GM19328 (cell line): ENCODE measurements around the gene DENND4C.
"Not testable (repeated sequence)": the region's sequence is repeated elsewhere in the genome, so short reads cannot be mapped to it uniquely, and the experiment has no call there.

Experiments
- ATAC-seq: cut with Tn5 transposase; IDR thresholded peaks from one replicate; pipeline ENCODE4 v1.9.1; 2021; ENCODE audit warnings: mild to moderate bottlenecking, moderate library complexity; ENCODE audit not compliant: unreplicated experiment

Gene DENND4C

GRCh38 chr9:19369107-19369506 is 138.6 kb downstream of the DENND4C start:
- ATAC-seq: no peak

DNA sequence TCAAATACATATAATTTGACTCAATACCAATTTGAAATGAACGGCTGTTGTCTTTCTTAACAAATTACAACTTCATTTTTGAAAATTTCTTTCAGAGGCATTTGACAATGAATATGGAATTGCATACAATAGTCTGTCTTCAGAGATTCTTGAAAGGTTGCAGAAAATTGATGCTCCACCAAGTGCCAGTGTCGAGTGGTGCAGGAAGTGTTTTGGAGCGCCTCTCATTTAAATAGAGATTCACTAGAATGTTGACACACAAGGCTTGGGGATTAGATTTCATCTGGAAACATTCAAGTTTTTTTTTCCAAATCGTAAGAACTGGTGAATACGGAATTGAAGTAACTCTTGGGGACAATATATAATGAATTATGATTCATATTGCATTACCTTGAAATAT is 141.4 kb downstream of the DENND4C start:
- ATAC-seq: no peak

GRCh38 chr9:19372567-19372966 is 142.1 kb downstream of the DENND4C start:
- ATAC-seq: no peak

DNA sequence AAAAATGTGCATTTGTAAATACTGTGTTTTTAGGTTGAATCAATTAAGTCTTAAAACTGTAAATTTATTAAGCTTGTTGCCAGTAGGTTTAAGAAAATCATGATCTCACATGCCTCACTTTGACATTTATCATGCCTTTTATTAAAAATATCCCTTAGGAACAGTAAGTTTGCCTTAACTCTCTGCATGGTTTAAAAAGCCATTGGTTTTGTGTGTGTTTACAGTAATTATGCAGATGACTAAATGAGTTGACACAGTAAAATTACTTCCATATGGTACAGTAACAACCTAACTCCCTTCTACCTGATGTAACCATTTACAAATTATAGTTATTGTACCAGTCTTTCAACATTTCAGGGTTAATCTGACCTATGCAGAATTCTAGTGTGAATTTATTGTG is 143.0 kb downstream of the DENND4C start:
- no peak for ATAC-seq

GRCh38 chr9:19375538-19375937 is 145.0 kb downstream of the DENND4C start:
- no peak for ATAC-seq

DNA sequence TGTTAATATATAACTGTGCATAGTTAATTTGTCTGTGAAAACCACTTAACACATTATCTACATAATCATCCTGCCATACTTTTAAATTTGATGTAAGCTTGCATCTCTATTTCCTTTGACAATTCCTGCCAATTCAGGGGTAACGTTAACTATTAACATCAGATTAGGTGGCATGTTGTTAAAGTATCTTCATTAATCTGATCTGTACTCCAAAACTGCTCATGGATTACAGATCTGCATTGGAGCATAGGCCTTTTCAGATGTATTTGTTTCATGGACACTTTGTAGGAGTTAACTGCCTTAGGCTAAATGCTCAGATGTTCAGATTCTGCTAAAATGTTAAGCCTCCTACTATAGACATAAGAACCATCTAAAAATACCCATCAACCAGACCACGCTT is 146.4 kb downstream of the DENND4C start:
- ATAC-seq: no peak

- ATAC-seq: no peak
Observed at GRCh38 chr9:19378164-19378563, 147.7 kb downstream of the DENND4C start.

DNA sequence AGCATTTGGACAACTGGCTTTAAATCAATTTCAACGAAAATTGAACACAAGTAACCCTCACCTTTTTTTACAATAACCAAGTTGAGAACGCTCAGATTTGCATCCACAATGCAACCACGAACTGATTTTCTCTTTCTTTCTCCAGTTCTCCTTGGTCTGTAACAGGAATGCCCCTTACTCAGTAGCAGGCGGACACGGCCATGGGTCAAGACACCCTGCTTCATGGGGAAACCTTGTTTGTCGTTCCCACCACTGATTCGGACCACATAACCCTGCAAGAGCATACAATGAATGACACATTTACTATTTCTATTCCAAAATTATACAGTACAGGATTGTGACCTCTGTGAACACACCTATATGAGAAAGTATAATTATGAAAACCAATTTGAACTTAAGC is 148.2 kb downstream of the DENND4C start:
- no peak for ATAC-seq

DNA sequence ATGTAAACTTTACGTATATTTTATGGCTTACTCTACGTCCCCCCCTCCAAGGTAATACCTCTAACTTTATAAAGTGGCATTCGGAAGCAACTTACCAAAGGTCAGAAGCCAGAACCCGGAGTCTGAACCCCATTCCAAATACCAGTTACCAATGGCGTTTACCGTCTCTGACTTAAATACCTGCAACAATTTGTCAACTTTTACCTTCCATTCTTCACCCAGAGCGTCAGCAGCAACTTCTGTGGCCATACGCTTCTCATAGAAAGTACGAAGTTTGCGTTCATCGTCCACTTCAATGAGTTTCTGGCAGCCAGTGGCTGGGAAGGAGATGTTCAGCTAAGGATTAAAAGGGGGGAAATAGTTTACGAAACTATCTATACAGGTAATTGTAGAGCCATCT is 148.8 kb downstream of the DENND4C start:
- ATAC-seq: no peak

DNA sequence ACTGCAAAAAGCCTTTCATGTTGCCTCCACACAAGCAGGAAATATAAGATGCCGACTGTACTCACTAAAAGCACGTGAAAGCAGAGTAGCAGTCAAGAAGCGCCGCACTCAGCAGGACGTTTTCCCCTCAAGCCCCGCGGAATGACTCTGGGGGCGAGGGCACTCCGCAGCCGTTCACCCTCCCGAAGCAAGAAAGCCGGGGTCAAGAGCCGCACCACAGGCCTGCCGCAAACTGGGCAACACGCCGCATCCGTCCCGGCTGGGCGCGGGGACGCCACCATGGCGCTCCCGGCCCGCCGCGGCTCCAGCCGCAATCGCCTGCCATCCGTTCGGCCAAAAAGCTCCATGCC is 149.2 kb downstream of the DENND4C start:
- ATAC-seq: peak; percentile 27

DNA sequence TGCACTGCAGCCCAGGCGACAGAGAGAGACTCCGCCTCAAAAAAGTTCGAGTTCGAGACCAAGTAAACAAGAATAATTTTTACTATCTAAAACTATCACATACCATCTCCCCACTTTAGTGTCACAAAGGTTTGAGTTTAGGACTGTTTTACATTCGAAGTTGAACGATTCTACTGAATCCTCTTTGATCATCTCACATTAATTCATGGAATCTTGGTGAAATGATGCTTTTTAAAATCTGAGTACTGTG is 150.3 kb downstream of the DENND4C start:
- no peak for ATAC-seq

DNA sequence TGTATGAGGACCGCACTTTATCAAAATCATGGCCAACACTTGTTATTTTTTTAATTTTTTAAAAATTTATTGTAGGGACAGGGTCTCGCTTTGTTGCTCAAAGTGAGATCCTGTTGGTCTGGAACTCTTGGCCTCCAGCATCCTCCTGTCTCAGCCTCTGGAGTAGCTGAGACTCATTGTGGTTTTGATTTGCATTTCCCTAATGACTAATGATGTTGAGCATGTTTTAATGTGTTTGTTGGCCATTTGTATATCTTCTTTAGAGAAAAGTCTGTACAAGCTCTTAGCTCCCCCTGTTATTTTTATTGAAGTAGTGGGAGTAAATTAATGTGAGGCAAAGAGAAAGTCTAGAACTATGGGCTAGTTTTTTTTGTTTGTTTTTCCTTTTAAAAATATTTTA is 151.2 kb downstream of the DENND4C start:
- no peak for ATAC-seq

- ATAC-seq: not testable (repeated sequence)
Observed at GRCh38 chr9:19385212-19385611, 154.7 kb downstream of the DENND4C start.

DNA sequence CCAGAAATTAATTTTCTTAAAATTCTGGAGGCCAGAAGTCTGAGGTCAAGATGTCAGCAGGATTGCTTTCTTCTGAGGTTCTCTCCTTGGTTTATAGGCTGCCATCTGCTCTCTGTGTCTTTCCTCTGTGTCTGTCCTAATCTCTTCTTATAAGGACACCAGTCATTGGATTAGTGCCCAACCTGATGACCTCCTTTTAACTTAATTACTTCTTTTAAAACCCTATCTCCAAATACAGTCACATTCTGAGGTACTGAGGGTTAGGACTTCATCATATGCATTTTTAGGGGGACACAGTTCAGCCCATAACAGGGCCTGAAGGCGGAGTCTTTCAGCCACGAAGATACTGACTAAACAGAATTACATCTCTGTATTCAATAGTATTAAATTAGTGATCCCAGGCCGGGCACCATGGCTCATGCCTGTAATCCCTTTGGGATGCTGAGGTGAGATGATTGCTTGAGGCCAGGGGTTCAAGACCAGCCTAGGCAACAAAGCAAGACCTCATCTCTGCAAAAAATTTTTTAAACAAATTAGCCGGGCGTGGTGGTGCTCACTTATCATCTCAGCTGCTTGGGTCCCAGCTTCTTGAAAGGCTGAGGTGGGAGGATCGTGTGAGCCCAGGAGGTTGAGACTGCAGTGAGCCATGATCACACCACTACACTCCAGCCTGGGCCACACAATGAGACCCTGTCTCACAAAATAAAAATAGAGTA is 155.5 kb downstream of the DENND4C start:
- ATAC-seq: no peak

GRCh38 chr9:19386502-19387044 is 156.1 kb downstream of the DENND4C start:
- ATAC-seq: no peak

- no peak for ATAC-seq
Observed at GRCh38 chr9:19387317-19387716, 156.8 kb downstream of the DENND4C start.

DNA sequence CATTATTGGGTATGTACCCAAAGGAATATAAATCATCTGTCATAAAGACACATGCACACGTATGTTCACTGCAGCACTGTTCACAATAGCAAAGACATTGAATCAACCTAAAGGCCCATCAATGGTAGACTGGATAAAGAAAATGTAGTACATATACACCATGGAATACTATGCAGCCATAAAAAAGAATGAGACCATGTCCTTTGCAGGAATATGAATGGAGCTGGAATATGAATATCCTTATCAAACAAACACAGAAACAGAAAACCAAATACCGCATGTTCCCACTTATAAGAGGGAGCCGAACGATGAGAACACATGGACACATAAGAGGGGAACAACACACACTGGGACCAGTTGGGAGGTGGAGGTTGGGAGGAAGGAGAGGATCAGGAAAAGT is 159.0 kb downstream of the DENND4C start:
- ATAC-seq: not testable (repeated sequence)

- ATAC-seq: no peak
Observed at GRCh38 chr9:19397845-19398244, 167.4 kb downstream of the DENND4C start.

DNA sequence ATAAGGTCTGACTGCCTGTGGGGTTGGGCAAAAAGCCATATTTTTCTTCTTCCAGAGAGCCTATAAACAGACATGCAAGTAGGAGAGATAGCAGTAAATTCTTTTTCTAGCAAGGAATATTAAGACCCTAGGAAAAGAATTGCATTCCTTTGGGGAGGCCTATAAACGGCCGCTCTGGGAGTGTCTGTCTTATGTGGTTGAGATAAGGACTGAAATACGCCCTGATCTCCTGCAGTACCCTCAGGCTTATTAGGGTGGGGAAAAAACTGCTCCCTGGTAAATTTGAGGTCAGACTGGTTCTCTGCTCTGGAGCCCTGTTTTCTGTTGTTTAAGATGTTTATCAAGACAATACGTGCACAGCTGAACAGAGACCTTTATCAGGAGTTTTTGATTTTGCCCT is 172.7 kb downstream of the DENND4C start:
- not testable (repeated sequence) for ATAC-seq

GRCh38 chr9:19404283-19405075 is 174.0 kb downstream of the DENND4C start:
- no peak for ATAC-seq

DNA sequence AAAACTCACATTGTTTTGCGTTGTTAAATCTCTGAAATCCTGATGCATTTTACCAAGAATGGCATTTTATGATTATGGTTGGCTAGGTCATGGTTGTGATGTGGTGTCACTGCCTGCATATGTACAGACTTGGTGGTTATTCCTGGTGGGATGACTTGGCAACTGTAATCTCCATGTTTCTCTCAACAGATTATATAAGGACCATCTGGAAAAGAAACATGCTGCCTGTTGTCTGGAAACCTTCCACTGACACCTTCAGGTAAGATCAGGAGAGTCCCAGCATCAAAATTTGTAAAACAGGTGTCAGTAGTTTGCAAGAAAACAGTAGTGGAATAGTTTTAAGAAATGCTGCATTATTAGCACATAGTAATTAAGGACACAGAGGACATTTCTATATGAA is 175.3 kb downstream of the DENND4C start:
- no peak for ATAC-seq

GRCh38 chr9:19408316-19408692 is 177.8 kb downstream of the DENND4C start:
- ATAC-seq: no peak
